Osteoblast (primary cell): ENCODE results near the gene KRT17. TPM values are rescaled to one million over a fixed set of nuclear protein-coding genes. Genes with fewer than 3 reads are reported as not detected.
"Not testable (repeated sequence)": the region's sequence is repeated elsewhere in the genome, so short reads cannot be mapped to it uniquely, and the experiment has no call there.

Experiments
- DNase-seq: peaks from one replicate; pipeline ENCODE4 v3.0.0; 2011; ENCODE audit warnings: low spot score, mixed read lengths; ENCODE audit not compliant: insufficient read length; ENCODE audit errors: missing footprints
- H2AFZ ChIP-seq: 2 replicates; pipeline ENCODE4 v1.6.0; 2011; ENCODE audit warnings: mild to moderate bottlenecking, low read length
- H3K27ac ChIP-seq: 2 replicates; pipeline ENCODE4 v1.5.1; 2011; ENCODE audit warnings: mild to moderate bottlenecking, low read depth, low read length, moderate library complexity
- H3K27me3 ChIP-seq: 2 replicates; pipeline ENCODE4 v1.6.0; 2012; ENCODE audit warnings: mild to moderate bottlenecking, control low read depth, inconsistent platforms, low read length, moderate library complexity; ENCODE audit not compliant: insufficient read depth
- H3K36me3 ChIP-seq: 2 replicates; pipeline ENCODE4 v1.5.1; 2011; ENCODE audit warnings: mild to moderate bottlenecking, low read length, control low read depth, moderate library complexity; ENCODE audit not compliant: insufficient read depth
- H3K4me1 ChIP-seq: 2 replicates; pipeline ENCODE4 v1.5.1; 2011; ENCODE audit warnings: mild to moderate bottlenecking, low read length, control low read depth, moderate library complexity; ENCODE audit not compliant: insufficient read depth
- H3K4me2 ChIP-seq: 2 replicates; pipeline ENCODE4 v1.6.0; 2011; ENCODE audit warnings: mild to moderate bottlenecking, low read length; ENCODE audit not compliant: insufficient read depth
- H3K4me3 ChIP-seq: fragments of 200-600 bp; sonication (generic); 3 replicates; pipeline ENCODE4 v1.5.1; 2012; ENCODE audit warnings: mild to moderate bottlenecking, low read length, inconsistent platforms; ENCODE audit not compliant: insufficient read depth
- H3K79me2 ChIP-seq: 2 replicates; pipeline ENCODE4 v1.6.0; 2012; ENCODE audit warnings: mild to moderate bottlenecking, low read length, control low read depth, inconsistent platforms; ENCODE audit not compliant: insufficient read depth
- H3K9me3 ChIP-seq: 2 replicates; pipeline ENCODE4 v1.5.1; 2011; ENCODE audit warnings: low read depth, low read length, control low read depth
- H4K20me1 ChIP-seq: 2 replicates; pipeline ENCODE4 v1.6.0; 2012; ENCODE audit warnings: mild to moderate bottlenecking, low read length, control low read depth; ENCODE audit not compliant: insufficient read depth
- total RNA-seq: library from RNA; depleted of rRNA; stranded (reverse); fragments of >200 nt; gene quantifications from 2 replicates; pipeline ENCODE4 v1.2.3, GENCODE V29; 2012
- TF ChIP-seq, protein P1 (sequence below): IDR thresholded peaks from 2 replicates; pipeline ENCODE4 v1.5.1; 2011; ENCODE audit warnings: mild to moderate bottlenecking, low read depth, low read length, moderate library complexity; ENCODE audit errors: extremely low read depth

Gene KRT17
- total RNA-seq, 1 donor = 4.3 TPM

DNA sequence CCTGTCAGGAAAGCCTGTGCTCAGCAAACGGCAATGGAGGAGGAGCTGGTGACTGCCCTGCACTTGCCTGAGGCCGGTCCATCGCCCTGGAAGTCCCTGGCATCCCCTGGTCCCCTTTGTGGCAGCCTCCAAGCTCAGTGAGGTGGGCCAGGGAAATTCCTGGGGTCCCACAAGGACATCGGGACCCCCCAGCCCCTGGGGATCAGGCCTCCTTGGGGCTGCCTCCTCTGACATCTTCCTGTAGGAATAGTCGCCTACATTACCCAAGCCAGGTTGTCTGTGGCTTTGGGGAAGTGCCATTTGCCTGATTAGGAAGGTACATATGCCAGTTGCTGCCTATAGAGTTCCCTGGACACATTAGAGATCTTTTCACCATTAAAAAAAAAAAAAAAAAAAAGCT, 45.4 kb downstream of the KRT17 start:
- no peak overlapping the region for H3K4me3 ChIP-seq

DNA sequence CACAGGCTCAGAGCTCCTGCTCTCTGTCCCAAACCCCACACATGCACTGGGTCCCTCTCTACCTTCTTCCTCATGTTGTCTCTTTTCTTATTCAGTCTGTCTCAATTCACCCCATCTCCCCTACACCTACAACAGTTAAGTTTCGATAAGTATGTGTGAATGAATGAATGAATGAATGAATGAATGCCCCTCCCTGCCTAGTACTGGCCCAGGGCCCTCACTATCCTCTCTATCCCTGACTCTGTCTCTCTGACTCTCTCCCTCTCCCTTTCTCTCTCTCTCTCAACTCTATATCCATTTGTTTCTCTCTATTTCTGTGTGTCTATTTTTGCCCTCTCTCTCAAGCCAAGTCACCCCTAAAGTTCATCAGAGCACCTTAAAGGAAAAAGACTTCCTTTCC, 45.8 kb downstream of the KRT17 start:
- H2AFZ ChIP-seq = no peak overlapping the region
- no peaks in the 10 kb centered on the region for H4K20me1 ChIP-seq
- peaks cover 3% of the 10 kb centered on the region for H3K4me1 ChIP-seq
- DNase-seq = no peak
- no peaks in the 10 kb centered on the region for H3K9me3 ChIP-seq
- no peak overlapping the region for H3K27ac ChIP-seq
- no peak overlapping the region for H3K4me2 ChIP-seq
- peaks cover 20% of the 10 kb centered on the region for H3K27me3 ChIP-seq
- no peak overlapping the region for H3K4me3 ChIP-seq
- H3K36me3 ChIP-seq = no peaks in the 10 kb centered on the region
- no peaks in the 10 kb centered on the region for H3K79me2 ChIP-seq
- TF ChIP-seq, protein P1, sequence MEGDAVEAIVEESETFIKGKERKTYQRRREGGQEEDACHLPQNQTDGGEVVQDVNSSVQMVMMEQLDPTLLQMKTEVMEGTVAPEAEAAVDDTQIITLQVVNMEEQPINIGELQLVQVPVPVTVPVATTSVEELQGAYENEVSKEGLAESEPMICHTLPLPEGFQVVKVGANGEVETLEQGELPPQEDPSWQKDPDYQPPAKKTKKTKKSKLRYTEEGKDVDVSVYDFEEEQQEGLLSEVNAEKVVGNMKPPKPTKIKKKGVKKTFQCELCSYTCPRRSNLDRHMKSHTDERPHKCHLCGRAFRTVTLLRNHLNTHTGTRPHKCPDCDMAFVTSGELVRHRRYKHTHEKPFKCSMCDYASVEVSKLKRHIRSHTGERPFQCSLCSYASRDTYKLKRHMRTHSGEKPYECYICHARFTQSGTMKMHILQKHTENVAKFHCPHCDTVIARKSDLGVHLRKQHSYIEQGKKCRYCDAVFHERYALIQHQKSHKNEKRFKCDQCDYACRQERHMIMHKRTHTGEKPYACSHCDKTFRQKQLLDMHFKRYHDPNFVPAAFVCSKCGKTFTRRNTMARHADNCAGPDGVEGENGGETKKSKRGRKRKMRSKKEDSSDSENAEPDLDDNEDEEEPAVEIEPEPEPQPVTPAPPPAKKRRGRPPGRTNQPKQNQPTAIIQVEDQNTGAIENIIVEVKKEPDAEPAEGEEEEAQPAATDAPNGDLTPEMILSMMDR = no peak

More for the DNA sequence above, 45.4 kb downstream of the KRT17 start:
- TF ChIP-seq, protein P1 = no peak
- Histone ChIP-seq H3K4me2 (no peak overlapping the region), H3K4me1 (peaks cover 3% of the 10 kb centered on the region), H3K79me2 (no peaks in the 10 kb centered on the region), H3K9me3 (no peaks in the 10 kb centered on the region), H3K27me3 (peaks cover 20% of the 10 kb centered on the region), H3K36me3 (no peaks in the 10 kb centered on the region), H2AFZ (no peak overlapping the region), H4K20me1 (no peaks in the 10 kb centered on the region), H3K27ac (no peak overlapping the region)
- DNase-seq = peak; percentile 78

DNA sequence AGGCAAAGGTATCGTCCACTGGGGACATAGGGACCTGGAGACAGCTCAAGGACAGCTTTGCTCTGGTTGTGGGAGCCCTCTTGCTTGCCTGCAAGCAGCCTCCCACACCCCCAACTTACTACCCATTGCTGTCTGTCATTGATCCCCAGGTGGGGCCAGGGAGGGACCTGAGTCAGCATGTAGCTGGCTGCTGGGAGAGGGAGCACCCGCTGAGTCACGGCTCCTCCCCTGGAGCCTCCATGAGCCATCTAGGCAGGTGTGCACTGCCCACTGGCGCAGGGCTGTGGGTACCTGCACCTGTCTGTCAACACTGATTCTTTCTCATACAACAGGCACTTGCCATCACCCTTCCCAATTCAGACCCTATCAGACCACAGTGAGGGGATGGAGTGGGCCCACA, 47.6 kb downstream of the KRT17 start:
- H3K27ac ChIP-seq, H3K4me3 ChIP-seq, H3K4me1 ChIP-seq, H3K9me3 ChIP-seq, H3K36me3 ChIP-seq, H2AFZ ChIP-seq, DNase-seq, H3K4me2 ChIP-seq, H3K79me2 ChIP-seq, H4K20me1 ChIP-seq: not testable (repeated sequence)
- H3K27me3 ChIP-seq = peaks cover 23% of the 10 kb centered on the region

DNA sequence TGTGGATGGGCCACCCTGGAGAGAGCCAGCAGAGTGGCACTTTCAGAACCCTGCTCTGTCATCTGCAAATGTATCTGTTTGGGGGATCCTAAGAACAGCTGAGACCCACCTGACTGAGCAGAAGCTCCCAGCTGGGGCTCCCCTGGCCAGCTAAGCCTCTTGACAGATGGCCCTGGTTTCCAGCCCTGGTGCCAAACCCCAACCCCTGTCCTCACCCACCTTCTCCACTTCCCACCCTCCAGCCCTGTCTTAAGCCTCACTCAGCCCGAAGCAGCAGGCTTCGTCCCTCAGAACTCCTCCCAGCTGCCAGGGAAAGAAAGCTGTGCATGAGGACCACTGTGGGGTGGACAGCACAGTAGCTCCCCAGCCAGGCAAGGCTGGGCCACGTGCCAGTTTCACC, 49.0 kb downstream of the KRT17 start:
- DNase-seq = no peak
- no peaks in the 10 kb centered on the region for H3K36me3 ChIP-seq
- H3K27me3 ChIP-seq = peaks cover 32% of the 10 kb centered on the region
- TF ChIP-seq, protein P1 = no peak
- H3K27ac ChIP-seq = no peak overlapping the region
- peaks cover 3% of the 10 kb centered on the region for H3K4me1 ChIP-seq
- no peak overlapping the region for H2AFZ ChIP-seq
- H3K4me3 ChIP-seq = no peak overlapping the region
- no peak overlapping the region for H3K4me2 ChIP-seq
- no peaks in the 10 kb centered on the region for H4K20me1 ChIP-seq
- no peaks in the 10 kb centered on the region for H3K79me2 ChIP-seq
- H3K9me3 ChIP-seq = no peaks in the 10 kb centered on the region
